Ovary (tissue), 9 donors: ENCODE data around the gene KRTAP5-7. TPM values are rescaled to one million over a fixed set of nuclear protein-coding genes. Genes with fewer than 3 reads are reported as not detected.

Experiments
- DNase-seq, 5 donors: peaks; one replicate each; pipeline ENCODE4 v3.0.0-alpha.2; 2019 to 2020
- H3K27ac ChIP-seq, 2 donors: fragments of 200-600 bp; one replicate each; pipeline versions ENCODE4 v1.5.1 to v1.8.0; 2019 to 2022
- H3K27me3 ChIP-seq: fragments of 200-600 bp; one replicate; pipeline ENCODE4 v1.8.0; 2022
- H3K36me3 ChIP-seq: fragments of 200-600 bp; sonication (generic); one replicate; pipeline ENCODE4 v1.5.1; 2019
- H3K4me1 ChIP-seq: one replicate; pipeline ENCODE4 v1.8.1; 2013; ENCODE audit warnings: mild to moderate bottlenecking, moderate library complexity; ENCODE audit not compliant: insufficient read depth
- H3K4me3 ChIP-seq: fragments of 200-600 bp; sonication (generic); one replicate; pipeline ENCODE4 v1.5.1; 2017
- H3K9me3 ChIP-seq, 2 donors: fragments of 200-600 bp in 1 of 2; sonication (generic) in 1 of 2; one replicate each; pipeline versions ENCODE4 v1.5.1 to v1.8.1; 2013 to 2019; ENCODE audit warnings: mild to moderate bottlenecking in 1 of 2, moderate library complexity in 1 of 2
- EP300 ChIP-seq: sonication (generic); formaldehyde crosslinking; IDR thresholded peaks from one replicate; pipeline ENCODE4 v1.6.1; 2017; ENCODE audit warnings: antibody characterized with exemption
- POLR2A ChIP-seq: fragments of 450-650 bp; IDR thresholded peaks from one replicate; pipeline ENCODE4 v1.6.1; 2017; ENCODE audit warnings: antibody characterized with exemption, mild to moderate bottlenecking, moderate library complexity
- WGBS, 3 donors: extraction: QIAGEN DNeasy Blood & Tissue Kit in 1 of 3; methylation state at CpG; one replicate each; pipeline versions ENCODE4 v1.1.5 to v1.1.7; 2013 to 2017; 5-methylcytosine and 5-hydroxymethylcytosine counted together
- intact Hi-C, 4 donors: fragments of 100-400 bp; cut with DNase I; formaldehyde crosslinking; loops; one replicate each; pipeline versions ENCODE4 v1.11.0 to v1.15.1; 2022 to 2023
- polyA plus RNA-seq, 2 donors: library from polyadenylated mRNA; stranded (reverse); fragments of 200-250 nt in 1 of 2; fragments of 350-450 nt in 1 of 2; fragmentation: Illumina TruSeq in 1 of 2; extraction: RNeasy Lipid Tissue Mini Kit (QIAGEN cat#74804) in 1 of 2; gene quantifications; one replicate each; pipeline ENCODE4 v1.2.3, GENCODE V29; 2013 to 2014
- total RNA-seq, 7 donors: library from RNA; depleted of rRNA in 2 of 7; stranded (reverse); fragments of >200 nt in 2 of 7; fragmentation: NEBNext Ultra II Directional in 3 of 7; extraction: Animal tissue kit (Norgen Biotek cat#: 25700) in 3 of 7; gene quantifications; one replicate each; pipeline versions ENCODE4 v1.1.0 to v1.2.4, GENCODE V29; 2016 to 2023
- TF ChIP-seq, protein P1 (sequence below), 3 donors: fragments of 450-650 bp in 2 of 3; fragments of 200-600 bp in 1 of 3; IDR thresholded peaks; one replicate each; pipeline versions ENCODE4 v1.5.1 to v1.8.0; 2016 to 2022; ENCODE audit warnings: antibody characterized with exemption in 3 of 3, mild to moderate bottlenecking in 1 of 3
- donor health status: DM: no; HTN: no; CAD: no; lungs with moderate emphysema.
- donor health status: DM: no; HTN: no; CAD: no.
- donor health status: Bipolar disorder and iron deficiency.
- donor health status: DM: yes; HTN: yes; CAD: no.
- donor health status: DM: no; HTN: no; CAD: no.
- donor health status: DM: yes; HTN: yes; CAD: no.

KRTAP5-7 gene
- total and polyA plus RNA-seq, 9 donors = 0.22 to 0.27 (median 0.23) TPM; not detected in 5

DNA sequence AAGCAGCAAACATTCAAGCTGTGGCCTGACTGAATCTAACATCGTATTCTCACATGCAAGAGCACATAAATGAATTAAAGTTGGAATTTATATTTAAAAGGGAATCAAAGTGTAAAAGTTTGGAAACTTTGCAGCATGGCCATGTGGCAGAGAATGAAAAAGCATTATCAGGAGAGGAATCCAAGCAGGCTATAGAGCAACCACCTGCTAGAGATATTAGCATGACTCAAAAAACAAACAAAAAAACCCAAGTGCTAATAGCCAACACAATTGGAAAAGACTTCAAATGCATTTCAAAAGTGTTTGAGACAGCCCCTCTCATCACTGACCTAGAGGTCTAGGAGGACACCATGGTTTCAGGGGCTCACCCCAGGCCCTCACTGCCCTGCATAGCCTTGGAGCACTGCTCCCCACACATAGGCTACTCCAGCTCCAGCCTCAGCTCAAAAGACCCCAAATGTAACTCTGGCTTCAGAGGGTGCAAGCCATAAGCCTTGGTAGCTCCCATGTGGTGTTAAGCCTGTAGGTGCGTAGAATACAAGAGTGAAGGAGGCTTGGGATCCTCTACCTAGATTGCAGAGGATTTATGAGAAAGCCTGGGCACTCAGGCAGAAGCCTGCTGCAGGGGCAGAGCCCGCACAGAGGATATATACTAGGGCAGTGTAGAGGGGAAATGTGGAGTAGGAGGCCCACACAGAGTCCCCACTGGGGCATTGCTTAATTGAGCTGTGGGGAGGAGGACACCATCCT lies 1.7 kb upstream of the KRTAP5-7 start:
- no peak overlapping the region for H3K4me3 ChIP-seq
- H3K36me3 ChIP-seq = no peaks in the 10 kb centered on the region
- no peak for DNase-seq
- no peak overlapping the region for H3K27ac ChIP-seq
- WGBS, 3 donors = 65 to 83% (median 78%) methylated on average over 3 of the region's 3 CpGs
- TF ChIP-seq, protein P1, sequence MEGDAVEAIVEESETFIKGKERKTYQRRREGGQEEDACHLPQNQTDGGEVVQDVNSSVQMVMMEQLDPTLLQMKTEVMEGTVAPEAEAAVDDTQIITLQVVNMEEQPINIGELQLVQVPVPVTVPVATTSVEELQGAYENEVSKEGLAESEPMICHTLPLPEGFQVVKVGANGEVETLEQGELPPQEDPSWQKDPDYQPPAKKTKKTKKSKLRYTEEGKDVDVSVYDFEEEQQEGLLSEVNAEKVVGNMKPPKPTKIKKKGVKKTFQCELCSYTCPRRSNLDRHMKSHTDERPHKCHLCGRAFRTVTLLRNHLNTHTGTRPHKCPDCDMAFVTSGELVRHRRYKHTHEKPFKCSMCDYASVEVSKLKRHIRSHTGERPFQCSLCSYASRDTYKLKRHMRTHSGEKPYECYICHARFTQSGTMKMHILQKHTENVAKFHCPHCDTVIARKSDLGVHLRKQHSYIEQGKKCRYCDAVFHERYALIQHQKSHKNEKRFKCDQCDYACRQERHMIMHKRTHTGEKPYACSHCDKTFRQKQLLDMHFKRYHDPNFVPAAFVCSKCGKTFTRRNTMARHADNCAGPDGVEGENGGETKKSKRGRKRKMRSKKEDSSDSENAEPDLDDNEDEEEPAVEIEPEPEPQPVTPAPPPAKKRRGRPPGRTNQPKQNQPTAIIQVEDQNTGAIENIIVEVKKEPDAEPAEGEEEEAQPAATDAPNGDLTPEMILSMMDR (IDR thresholded peaks at IDR 0.05) = no peak
- intact Hi-C loops = no loop called here
- H3K4me1 ChIP-seq = no peaks in the 10 kb centered on the region
- no peaks in the 10 kb centered on the region for H3K9me3 ChIP-seq
- H3K27me3 ChIP-seq = no peaks in the 10 kb centered on the region

DNA sequence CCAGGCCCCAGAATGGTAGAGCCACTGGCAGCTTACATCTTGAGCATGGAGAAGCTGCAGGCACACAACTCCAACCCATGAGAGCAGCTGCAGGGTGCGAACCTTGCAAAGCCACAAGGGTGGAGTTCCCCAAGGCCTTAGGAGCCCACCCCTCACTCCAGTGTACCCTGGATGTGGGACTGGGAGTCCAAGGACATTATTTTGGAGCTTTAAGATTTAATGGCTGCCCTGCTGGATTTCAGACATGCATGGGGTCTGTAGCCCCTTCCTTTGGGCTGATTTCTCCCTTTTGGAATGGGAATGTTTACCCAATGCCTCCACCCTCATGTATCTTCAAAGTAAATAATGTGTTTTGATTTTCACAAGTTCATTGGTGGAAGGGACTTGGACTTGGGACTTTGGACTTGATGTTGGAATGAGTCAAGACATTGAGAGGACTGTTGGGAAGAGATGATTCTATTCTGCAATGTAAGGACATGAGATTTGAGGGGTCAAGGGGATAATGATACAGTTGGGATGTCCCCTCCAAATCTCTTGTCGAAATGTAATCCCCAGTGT lies 1.1 kb upstream of the KRTAP5-7 start:
- no peak for DNase-seq
- WGBS, 3 donors = 75 to 88% (median 85%) methylated on average over 2 of the region's 2 CpGs

DNA sequence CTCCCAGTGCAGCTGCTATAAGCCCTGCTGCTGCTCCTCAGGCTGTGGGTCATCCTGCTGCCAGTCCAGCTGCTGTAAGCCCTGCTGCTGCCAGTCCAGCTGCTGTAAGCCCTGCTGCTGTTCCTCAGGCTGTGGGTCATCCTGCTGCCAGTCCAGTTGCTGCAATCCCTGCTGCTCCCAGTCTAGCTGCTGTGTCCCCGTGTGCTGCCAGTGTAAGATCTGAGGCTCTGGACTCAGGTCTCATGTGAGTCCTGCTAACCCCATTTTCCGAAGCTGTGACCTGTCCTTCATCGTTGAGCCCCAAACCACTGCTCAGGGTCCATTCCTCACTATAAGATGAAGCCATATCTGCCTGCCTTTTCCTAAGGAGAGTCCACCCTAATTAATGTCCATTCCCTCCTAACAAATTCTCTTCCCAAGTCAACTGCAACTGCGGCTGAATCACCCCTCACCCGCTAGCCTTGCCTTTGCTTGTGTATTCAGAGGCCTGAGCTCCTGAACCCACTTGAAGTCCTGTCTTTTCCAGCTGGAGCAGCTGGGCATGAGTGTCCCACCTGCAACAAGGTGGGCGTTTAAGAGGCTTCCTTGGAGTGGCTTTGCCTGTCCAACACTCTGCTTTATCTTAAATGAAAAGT lies 626 bp downstream of the KRTAP5-7 start:
- intact Hi-C loops = no loop called here
- 74 to 79% (median 78%) methylated on average over 6 of the region's 6 CpGs for WGBS, 3 donors
- H3K27me3 ChIP-seq = no peaks in the 10 kb centered on the region
- no peaks in the 10 kb centered on the region for H3K36me3 ChIP-seq
- no peak for DNase-seq
- no peaks in the 10 kb centered on the region for H3K9me3 ChIP-seq
- H3K4me3 ChIP-seq = no peak overlapping the region
- H3K27ac ChIP-seq = no peak overlapping the region
- TF ChIP-seq POLR2A (no peak), EP300 (no peak)
- TF ChIP-seq, protein P1 (IDR thresholded peaks at IDR 0.05) = no peak
- no peaks in the 10 kb centered on the region for H3K4me1 ChIP-seq

More for the DNA sequence above, 1.1 kb upstream of the KRTAP5-7 start:
- no peaks in the 10 kb centered on the region for H3K36me3 ChIP-seq
- H3K27ac ChIP-seq = no peak overlapping the region
- H3K27me3 ChIP-seq = no peaks in the 10 kb centered on the region
- H3K9me3 ChIP-seq = no peaks in the 10 kb centered on the region
- no peaks in the 10 kb centered on the region for H3K4me1 ChIP-seq
- TF ChIP-seq, protein P1 (IDR thresholded peaks at IDR 0.05) = no peak
- no peak for TF ChIP-seq POLR2A
- TF ChIP-seq EP300 = no peak
- intact Hi-C loops = no loop called here
- no peak overlapping the region for H3K4me3 ChIP-seq

DNA sequence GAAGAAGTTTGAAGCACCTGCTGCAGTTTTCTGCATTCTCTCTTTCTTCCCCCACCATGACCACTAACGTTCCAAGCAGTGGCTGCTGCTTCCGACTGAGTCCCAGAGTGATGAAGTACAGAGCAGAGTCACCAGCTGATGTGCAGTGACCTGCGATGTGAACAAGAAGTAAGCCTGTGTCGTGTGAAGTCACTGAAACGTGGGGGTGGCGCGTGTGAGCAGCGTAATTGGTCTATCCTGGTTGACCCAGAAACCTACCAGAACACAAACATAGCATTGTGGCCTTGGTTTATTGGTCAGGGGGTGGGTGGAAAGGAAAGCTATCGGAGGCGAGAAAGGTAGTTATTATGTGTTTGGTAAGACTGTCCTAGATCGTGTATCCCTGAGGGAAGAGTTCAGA lies 3.5 kb downstream of the KRTAP5-7 start:
- WGBS, 3 donors = 80% methylated on average over 11 of the region's 11 CpGs
- no peak for DNase-seq

More for the DNA sequence above, 3.5 kb downstream of the KRTAP5-7 start:
- Histone ChIP-seq H3K27me3 (no peaks in the 10 kb centered on the region), H3K9me3 (no peaks in the 10 kb centered on the region), H3K36me3 (no peaks in the 10 kb centered on the region), H3K4me1 (no peaks in the 10 kb centered on the region), H3K27ac (no peak overlapping the region), H3K4me3 (no peak overlapping the region)
- TF ChIP-seq, protein P1 (IDR thresholded peaks at IDR 0.05) = no peak
- intact Hi-C loops = no loop called here
